Tongue (tissue), 2 donors: ENCODE data around the gene LDB2. TPM values are rescaled to one million over a fixed set of nuclear protein-coding genes. Genes with fewer than 3 reads are reported as not detected.

Experiments
- DNase-seq: peaks from one replicate; pipeline ENCODE4 v3.0.0-alpha.2; 2015
- total RNA-seq: library from RNA; depleted of rRNA; stranded (reverse); fragments of >200 nt; gene quantifications from one replicate; pipeline ENCODE4 v1.2.3, GENCODE V29; 2014

Gene LDB2
- total RNA-seq, 1 donor from 2014 or later = 49.2 TPM

DNA sequence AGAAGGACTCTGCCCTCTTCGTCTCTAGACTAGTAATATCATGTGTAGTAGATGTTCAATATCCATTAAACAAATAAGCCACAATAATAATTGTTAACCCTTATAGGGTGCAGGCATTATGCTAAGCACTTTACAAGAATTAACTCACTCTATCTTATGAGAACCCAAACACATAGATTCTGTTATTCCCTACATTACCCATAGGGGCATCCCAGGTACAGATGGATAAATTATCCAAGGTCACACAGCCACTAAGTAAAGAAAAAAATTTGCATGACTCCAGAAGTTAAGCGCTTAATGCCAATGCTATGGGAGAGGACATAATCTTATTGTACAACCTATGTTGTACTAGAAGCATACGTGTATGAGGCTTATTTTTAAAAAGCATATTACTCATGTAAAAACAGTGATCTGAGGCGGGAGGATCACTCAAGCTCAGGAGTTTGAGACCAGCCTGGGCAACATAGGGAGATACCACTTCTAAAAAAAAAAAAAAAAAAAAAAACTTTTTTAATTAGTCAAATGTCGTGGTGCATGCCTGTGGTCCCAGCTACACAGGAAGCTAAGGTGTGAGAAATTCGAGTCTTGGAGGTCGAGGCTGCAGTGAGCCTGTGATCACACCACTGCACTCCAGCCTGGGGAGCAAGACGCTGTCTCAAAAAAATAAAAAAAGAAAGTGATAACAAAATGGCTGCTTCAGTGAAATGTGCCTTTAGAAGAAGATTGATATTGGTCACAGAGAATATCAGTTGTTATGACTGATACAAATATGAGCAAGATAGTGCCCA is 13.6 kb downstream of the LDB2 start:
- no peak for DNase-seq

DNA sequence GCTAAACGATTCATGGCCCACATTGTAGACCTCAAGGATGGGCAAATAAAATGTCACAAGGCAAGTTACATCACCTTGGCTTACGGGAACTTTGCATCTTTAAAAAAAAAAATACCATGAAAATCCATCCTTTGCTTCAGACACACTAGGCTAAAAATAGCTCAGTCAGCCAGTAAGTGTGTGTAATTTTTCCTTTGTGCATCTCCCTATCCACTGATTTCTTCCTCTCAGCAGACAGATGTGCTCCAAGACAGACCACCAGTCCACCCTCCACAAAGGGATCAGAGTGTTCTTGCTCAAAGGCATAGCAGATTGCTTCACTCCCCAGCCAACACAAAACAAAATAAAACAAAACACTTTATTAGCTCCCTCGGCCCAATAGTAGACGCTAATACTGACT is 14.6 kb downstream of the LDB2 start:
- DNase-seq = no peak

DNA sequence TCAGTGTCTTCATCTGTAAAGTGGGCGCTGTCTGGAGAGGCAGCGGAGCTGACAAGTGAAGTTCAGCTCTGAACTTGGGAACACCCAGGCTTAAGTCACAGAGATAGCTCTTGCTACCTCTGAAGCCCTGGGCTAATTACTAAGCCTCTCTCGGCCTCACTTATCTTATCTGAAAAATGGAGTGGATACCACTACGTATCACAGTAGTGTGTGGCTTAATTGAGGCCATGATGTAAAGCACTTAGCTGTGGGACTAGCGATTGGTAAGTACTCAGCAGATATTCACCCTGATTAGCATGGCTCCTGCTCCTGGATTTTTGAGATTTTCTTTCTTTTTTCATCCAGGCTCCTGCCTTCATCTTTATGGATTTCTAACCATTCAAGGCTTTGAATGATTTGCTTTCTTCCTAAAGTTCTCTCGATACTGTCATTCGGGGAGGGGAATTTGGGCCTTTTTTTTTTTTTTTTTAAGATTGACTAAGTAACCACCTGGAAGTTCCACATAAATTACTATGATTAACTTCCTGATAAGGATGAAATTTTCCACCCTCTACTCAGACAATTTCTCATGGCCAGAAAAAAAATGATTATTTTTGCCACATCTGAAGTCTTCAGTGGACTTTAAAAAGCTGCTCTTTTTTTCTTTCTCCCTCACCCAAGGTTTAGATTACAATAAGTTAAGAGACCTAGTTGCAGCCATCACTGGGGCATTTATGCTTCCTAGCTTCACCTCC is 17.1 kb downstream of the LDB2 start:
- no peak for DNase-seq

DNA sequence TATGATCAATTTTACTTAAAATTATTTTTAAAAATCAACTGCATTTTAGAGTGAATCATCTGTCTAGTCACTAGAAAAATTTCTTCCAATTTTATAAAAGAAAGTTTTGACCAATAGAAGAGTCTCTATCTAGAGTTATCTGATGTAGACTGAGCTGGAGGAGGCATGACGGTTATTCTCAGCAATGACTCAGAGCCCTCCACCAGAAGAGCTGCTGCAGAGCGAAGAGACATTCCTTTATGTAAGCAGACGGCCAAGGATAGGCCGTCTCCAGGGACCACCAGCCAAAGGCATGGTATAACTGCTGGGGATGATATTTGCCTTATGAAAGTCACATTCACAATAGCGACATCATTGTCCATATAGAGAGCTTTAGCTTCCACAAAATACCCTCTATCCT is 23.0 kb downstream of the LDB2 start:
- DNase-seq = no peak

DNA sequence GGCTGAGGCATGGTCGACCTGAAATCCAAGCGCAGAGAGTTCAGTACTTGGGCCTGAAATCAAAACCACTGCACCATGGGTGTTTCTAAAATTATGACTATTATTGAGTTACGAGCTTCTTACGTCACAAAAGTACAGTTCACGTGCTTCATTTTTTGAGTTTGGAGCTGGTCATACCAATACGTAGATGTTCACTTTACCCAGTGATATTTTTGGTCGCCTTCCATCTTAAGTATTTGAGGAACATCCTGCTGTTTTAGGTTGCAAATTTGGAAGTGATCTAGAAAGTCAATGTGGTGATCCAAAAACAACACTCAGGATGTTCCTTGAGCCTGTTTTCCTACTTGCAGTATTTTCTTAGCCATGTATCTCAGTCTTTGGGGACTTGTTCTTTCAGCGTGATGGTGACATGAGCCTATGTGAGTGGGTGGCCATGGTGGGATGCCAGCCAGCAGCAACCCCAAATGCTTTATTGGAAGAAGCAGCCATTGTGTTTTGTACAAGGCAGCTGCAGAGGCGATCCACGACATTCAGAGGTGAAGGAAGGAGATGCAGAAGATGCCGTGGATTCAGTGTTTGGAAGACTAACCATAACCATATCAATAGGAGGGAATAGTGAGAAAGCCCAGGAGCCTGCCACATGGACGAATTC is 28.7 kb downstream of the LDB2 start:
- DNase-seq = no peak

DNA sequence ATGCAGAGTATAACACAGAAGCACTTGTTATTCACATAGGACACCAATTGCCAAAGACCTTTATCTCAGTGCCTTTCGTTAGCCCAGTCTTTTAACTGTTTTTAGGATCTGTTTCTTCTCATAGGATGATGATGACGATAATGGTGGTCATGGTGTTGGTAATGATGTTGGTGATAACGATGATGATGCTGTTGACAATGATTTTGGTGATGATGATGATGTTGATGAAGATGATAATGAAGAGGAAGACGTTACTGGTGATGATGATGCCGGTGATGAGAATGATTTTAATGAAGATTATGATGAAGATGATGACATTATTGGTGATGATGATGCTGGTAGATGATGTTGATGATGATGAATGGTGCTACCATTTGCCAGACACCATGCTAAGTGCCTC is 29.8 kb downstream of the LDB2 start:
- DNase-seq = no peak

DNA sequence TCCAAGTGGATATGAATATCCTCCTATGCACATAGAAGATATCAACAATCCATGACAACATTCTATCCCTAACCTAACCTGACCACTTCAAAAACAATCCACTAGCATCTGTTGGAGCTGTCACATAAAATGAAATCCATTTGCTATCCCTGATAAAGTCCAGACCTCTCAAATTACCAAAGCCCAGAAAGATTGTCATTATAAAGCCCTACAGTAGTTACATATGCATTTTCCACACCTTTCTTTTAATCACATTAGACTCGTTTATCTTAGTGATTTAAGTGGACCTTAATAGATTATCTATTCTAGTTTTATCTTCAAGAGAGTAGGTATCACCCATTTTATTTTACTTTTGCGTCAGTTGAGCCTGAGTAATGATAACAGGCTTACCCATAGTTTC is 30.6 kb downstream of the LDB2 start:
- no peak for DNase-seq

DNA sequence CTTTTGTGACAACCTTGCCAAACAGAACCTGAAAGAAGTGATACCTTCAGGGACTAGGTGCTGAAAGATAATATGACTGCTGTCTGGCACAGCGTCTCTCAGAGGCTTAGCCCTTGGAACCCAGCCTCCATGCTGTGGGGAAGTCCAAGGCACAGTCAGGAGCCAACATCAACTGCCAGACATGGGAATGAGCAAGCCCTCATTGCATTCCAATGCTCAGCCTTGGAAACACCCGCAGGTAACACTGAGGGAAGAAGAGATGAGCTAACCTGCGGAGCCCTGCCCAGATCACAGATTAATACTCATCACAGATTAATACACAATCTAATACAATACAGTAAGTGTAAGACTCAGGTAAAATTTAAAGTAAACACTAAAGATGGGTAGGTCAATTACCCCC is 31.5 kb downstream of the LDB2 start:
- DNase-seq = no peak

DNA sequence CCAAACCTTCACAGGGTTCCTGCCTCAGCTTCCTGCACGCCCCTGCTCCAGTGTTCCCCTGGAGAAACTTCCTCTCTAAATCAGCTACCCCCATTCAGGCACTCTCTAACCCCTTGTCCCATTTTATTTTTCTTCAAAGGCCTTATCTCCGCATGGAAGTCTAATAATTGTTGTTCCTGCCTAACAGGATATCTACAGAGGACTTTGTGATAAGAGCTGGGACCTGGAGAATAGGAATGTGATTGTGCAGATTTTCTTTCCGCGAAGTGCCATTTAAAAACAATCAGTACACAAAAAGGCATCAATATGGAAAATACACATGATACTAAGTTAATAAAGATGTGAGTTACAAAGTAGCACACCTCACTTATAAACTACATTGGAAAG is 32.6 kb downstream of the LDB2 start:
- no peak for DNase-seq

DNA sequence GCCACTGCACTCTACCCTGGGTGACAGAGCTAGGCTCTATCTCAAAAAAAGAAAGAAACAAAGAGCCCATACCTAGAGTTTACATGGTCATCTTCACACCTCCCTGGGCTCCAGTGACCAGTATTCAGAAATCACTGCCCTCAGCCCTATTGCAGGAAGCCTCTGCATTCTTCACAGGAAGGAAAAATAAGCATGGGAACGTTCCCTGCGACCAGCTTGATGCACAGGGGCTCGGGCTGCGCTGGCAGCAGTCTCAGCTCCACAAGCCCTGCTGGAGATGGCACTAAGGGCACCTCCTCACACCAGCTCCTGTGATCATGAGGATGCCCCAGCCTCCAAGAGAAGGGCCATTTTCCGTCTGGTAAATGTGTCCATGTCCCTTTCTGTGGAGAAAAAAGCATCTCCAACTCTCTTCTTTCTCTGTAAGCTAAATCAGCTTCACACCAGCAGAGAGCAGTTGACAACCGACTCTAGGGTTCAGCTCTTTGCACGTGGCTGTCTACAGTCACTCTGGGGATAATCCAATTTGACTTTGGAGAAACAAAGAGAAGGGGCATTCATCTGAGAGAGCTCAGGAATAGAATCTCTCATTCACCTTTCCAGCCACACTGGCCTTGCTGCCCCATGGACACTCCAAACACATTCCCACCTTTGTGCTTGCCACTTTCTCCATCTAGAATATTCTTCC is 33.1 kb downstream of the LDB2 start:
- no peak for DNase-seq

DNA sequence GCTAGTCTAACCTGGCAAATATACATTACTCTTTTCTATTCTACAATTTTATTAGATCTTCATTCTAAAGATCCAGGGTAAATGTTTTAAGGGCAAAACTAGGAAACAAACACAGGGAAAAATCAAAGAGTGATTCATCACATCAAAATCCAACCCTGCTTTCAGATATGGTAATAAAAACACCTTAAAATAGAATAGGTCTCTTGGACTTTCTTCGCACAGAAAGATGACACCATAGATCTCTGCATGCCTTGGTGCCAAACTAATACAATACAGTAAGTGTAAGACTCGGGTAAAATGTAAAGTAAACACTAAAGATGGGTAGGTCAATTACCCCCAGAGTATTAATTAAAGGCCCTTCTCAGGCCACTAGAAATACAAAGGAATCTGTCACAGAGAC is 34.2 kb downstream of the LDB2 start:
- no peak for DNase-seq

DNA sequence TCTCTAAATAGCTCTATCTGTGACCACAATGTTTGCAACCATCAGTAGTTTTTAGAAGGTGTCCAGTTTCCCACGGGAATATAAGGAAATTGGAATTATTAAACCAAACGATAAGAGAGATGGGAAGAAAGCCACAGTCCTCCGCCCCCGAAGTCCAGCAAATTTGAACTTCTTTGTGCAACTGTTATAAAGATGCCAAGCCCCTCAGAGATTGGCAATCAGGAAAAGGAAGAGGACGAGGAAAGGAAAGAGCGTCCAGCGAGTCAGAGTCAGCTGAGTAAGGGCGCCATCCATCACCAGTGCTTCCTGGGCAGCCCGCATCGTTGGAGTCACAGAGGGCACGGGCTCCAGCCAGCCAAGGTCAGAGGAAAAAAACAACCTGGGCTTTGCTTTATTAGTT is 35.7 kb downstream of the LDB2 start:
- DNase-seq = no peak

DNA sequence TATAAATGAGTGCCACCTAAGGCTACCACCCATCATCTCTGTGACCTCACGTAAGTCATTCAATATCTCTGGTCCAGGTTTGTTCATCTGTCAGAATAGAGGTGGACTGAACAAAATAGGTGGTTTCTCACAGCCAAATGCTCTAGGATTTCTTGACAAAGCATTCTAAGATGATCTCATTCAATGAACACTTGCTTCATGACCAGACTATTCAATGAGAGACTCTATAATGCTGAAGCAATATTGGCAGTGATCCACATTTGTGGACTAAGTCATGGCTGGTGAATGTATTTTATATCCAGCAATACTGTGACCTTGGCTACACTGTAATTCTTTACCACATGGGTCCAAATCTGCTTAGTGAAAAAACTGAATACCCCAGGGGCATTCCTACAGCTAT is 37.9 kb downstream of the LDB2 start:
- peak; percentile 56 for DNase-seq

DNA sequence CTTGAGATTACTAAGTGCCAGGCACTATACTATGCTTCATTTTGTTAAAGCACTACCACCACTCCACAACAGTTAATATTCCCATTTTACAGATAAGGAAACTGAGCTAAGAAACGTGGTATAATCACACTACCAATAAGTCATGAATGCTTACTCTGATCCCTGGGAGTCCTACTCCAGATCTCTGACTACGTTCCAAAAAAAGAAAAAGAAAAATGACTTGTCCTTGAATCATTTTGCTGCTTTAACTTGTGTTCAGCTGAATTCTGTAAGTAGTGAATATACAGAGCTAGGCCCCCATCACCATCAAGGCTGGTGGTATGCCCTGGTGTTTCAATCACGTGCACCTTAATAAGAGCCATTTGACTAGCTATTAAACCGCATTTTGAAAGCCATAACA is 39.4 kb downstream of the LDB2 start:
- no peak for DNase-seq

DNA sequence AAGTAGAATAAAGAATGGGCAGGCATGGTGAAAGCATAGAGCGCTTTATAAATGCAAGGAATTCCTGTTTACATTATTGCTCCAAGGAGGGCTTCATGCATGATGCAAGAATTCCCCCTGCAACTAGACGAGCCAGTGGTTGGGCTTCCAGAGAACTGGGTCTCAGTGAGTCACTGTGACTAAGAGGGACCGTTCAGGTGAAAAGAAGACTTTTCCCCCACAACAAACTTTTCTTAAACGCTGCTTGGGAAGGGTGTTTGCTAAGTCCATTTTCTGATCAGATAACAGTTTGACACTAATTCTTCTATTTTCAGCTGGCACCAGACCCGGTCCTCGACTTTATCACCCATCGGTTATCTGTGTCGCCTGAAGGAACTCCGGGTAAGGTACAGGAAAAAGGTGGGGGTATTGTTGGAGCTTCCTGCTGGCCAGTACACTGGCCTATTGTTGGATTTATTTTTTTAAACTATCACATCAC is 40.1 kb downstream of the LDB2 start:
- no peak for DNase-seq

DNA sequence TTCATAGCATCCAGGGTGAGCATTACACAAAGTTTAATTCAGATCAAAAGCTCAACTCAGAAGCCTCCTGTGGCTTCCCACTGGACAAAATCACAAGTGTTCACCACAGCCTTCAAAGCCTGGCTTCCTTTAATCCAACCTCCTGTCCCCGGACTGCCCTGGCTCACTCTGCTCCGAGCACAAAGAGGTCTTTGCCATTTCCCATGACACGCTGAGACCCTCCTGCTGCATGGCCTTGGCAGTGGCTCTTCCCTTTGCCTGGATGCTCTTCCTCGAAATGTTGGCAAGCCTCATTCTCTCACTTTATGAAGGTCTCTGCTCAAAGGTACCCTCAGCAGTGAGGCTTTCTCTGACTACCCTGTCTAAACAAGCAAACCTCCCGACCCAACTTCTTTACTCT is 41.0 kb downstream of the LDB2 start:
- DNase-seq = no peak

DNA sequence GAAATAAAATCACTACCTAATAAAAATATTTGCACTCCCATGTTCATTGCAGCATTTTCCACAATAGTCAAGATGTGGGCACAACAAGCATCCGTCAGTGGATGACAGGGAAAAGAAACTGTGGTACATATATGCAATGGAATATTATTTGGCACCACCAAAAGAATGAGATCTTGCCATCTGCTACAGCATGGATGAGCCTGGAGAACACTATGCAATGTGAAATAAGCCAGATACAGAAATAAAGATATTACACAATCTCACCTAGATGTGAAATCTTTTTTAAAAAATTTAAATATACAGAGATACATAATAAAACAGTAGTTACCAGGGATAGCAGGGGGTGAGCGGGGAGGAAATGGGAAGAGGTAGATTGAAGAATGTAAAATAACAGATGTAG is 44.8 kb downstream of the LDB2 start:
- DNase-seq = no peak

DNA sequence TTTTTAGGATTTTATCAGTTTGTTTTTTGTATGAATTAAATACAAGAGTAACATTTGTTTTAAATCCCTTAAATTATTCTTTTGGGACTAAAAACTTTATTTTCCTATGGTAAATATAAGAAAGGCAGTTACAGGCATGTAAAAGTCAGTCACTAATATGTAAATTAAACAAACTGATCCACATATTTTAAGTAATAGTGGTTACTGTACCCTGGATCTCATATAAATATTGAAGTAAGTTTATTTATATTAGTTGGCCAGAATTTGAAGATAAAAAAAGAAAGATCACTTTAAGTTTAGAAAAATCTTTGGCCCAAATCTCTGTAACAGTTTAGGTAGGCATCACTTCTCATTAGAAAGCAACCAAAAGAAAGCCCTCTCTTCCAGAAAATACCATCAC is 45.8 kb downstream of the LDB2 start:
- DNase-seq = no peak

DNA sequence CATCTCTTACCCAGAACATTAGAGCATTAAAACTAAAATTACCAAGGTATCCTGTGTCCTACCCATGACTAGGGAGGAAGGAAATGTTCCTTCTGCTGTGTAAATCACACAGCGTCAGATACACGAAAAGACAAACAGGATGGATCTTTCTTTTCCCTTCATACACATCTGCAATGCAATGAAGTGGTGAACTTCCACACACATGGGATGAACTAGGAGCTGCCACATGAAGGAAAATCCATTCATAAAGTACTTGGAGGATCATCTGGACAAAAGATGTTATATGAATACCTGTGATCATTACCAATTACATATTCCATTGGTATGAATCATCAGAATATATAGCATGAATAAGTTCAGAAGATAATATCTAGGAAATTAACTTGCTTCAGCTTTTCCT is 46.2 kb downstream of the LDB2 start:
- no peak for DNase-seq

DNA sequence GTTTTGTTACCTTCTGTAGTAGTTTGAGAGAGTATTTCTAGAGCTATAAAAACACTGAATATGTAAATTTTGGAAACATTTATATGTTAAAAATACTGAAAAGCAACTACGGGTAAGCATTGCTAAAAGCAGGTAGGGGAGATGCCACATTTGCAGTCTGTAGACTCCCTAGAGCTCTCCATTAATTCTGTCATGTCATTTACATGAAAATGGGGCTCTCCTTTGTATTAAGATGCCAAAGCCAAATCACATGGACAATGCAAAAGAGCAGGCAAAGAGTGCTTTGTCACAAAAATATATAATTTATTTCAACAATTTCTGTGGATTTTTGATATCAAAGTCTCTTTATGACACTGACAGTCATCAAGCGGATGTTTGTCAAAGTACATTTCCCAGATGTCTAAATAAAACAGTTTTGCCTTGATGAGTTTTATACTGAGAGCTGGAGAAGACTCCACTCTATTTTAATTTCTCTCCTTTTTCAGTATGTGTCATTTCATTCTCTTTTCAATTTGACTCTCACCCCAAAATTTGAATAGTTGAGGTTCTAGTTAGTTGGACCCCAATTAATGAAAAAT is 51.8 kb downstream of the LDB2 start:
- no peak for DNase-seq

DNA sequence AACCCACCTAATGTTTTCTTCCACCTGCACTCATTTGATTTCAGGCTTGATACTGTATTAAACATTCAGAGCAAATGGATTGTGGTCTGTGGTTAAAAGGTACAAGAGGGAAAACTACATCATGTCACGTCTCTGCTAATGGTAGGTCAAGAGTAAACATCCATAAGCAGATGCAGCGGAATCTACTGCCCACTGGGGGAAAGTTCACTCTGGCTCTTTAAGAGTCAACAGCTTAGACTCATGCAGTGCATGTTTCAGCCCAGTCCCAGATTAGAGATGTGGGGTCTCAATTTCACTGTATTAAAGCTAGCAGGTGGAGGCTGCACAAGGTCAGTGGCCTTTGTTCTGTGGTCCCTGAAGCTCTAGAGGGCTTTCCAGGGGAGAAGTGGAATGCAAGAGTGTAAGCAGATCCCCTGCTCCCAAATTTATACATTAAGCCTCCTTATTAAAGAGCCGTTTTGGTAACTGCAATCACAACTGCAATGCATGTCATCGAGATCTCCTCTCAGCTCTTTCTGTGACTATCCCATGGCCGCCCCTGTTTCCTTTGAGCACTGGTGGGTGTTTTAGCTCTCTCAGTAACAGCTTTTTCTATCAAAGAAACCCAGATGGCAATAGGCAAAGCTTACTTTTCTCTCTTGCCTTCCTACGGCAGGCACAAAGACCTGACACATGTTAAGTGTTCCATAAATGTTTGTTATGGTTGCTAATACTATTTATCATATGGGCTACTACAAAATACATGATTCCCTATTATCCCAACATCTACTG is 53.4 kb downstream of the LDB2 start:
- DNase-seq = peak; percentile 79
